ENCODE data around the gene MACROD1.

DNA sequence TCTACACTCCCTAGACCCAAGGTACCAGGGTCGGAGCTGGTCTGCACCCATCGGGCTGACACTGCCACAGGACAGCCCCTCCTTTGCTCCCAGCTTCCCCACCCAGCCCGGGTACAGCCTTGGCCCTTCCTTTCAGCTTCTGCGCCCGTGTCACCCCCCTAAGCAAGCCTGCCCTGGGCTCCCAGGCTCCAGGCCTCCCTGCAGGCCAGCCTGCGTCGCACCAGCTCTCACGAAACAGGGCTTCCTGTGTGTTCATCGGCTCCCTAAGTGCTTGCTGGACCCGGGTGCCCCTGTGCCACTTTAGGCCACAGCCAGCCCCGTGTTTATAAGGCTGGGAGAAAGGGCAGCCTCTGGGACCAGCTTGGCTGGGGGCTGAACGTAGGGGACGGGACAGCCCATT lies 109.1 kb downstream of the MACROD1 start:
- TF ChIP-seq MTF1 (CRISPR knock-in tag; IDR thresholded peaks at IDR 0.05; ENCODE audit: borderline replicate concordance) = no peak
- no peak for TF ChIP-seq CC2D1A (IDR thresholded peaks at IDR 0.05)
- TF ChIP-seq, protein P1, sequence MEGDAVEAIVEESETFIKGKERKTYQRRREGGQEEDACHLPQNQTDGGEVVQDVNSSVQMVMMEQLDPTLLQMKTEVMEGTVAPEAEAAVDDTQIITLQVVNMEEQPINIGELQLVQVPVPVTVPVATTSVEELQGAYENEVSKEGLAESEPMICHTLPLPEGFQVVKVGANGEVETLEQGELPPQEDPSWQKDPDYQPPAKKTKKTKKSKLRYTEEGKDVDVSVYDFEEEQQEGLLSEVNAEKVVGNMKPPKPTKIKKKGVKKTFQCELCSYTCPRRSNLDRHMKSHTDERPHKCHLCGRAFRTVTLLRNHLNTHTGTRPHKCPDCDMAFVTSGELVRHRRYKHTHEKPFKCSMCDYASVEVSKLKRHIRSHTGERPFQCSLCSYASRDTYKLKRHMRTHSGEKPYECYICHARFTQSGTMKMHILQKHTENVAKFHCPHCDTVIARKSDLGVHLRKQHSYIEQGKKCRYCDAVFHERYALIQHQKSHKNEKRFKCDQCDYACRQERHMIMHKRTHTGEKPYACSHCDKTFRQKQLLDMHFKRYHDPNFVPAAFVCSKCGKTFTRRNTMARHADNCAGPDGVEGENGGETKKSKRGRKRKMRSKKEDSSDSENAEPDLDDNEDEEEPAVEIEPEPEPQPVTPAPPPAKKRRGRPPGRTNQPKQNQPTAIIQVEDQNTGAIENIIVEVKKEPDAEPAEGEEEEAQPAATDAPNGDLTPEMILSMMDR (IDR thresholded peaks at IDR 0.05 in 2 of 3, conservative IDR thresholded peaks at IDR 0.05 in 1 of 3; ENCODE audit: insufficient read depth in 2 of 3, low read depth in 1 of 3, low read length in 3 of 3) = no peak
- no peak for TF ChIP-seq ETS2 (tag; IDR thresholded peaks at IDR 0.05; ENCODE audit: borderline replicate concordance, poor library complexity, severe bottlenecking)
